GM23248 (cell line): Measurements from ENCODE around the gene SP110. TPM values are rescaled to one million over a fixed set of nuclear protein-coding genes. Genes with fewer than 3 reads are reported as not detected.

Source experiments
- DNase-seq: peaks from one replicate; pipeline ENCODE4 v3.0.0-alpha.2; 2015
- H2AFZ ChIP-seq: fragments of 200-600 bp; sonication (generic); 2 replicates; pipeline ENCODE4 v1.6.1; 2016; ENCODE audit warnings: antibody characterized with exemption
- H3F3A ChIP-seq: fragments of 200-600 bp; sonication (generic); 2 replicates; pipeline ENCODE4 v1.6.1; 2016; ENCODE audit warnings: mild to moderate bottlenecking, antibody characterized with exemption, mixed run types; ENCODE audit not compliant: insufficient read depth
- H3K27ac ChIP-seq: fragments of 200-600 bp; sonication (generic); 2 replicates; pipeline ENCODE4 v1.5.1; 2016; ENCODE audit warnings: mild to moderate bottlenecking
- H3K27me3 ChIP-seq: fragments of 200-600 bp; sonication (generic); replicated peaks from 2 replicates; pipeline ENCODE4 v1.6.1; 2016; ENCODE audit warnings: mild to moderate bottlenecking; ENCODE audit not compliant: insufficient read depth
- H3K36me3 ChIP-seq: fragments of 200-600 bp; sonication (generic); 2 replicates; pipeline ENCODE4 v1.6.1; 2016; ENCODE audit warnings: low read depth, mild to moderate bottlenecking
- H3K4me1 ChIP-seq: fragments of 200-600 bp; sonication (generic); 2 replicates; pipeline ENCODE4 v1.6.1; 2016; ENCODE audit warnings: mild to moderate bottlenecking; ENCODE audit not compliant: insufficient read depth
- H3K4me2 ChIP-seq: fragments of 200-600 bp; sonication (generic); one replicate; pipeline ENCODE4 v1.6.1; 2016; ENCODE audit warnings: mild to moderate bottlenecking; ENCODE audit not compliant: unreplicated experiment
- H3K4me3 ChIP-seq: fragments of 200-600 bp; sonication (generic); 2 replicates; pipeline ENCODE4 v1.5.1; 2016; ENCODE audit warnings: mild to moderate bottlenecking
- H3K79me2 ChIP-seq: fragments of 200-600 bp; sonication (generic); 2 replicates; pipeline ENCODE4 v1.6.1; 2016; ENCODE audit warnings: mild to moderate bottlenecking; ENCODE audit not compliant: insufficient read depth
- H3K9ac ChIP-seq: fragments of 200-600 bp; sonication (generic); 2 replicates; pipeline ENCODE4 v1.6.1; 2016; ENCODE audit warnings: mild to moderate bottlenecking
- H3K9me2 ChIP-seq: fragments of 200-600 bp; sonication (generic); 2 replicates; pipeline ENCODE4 v1.6.1; 2016; ENCODE audit warnings: mixed run types, mild to moderate bottlenecking, moderate library complexity; ENCODE audit not compliant: insufficient read depth
- H3K9me3 ChIP-seq: fragments of 200-600 bp; sonication (generic); one replicate; pipeline ENCODE4 v1.6.1; 2017; ENCODE audit warnings: low read depth
- H4K20me1 ChIP-seq: fragments of 200-600 bp; sonication (generic); 2 replicates; pipeline ENCODE4 v1.6.0; 2016; ENCODE audit not compliant: insufficient read depth
- EZH2 ChIP-seq: fragments of 200-600 bp; sonication (generic); IDR thresholded peaks from 2 replicates; pipeline ENCODE4 v1.6.1; 2018; ENCODE audit warnings: antibody characterized with exemption, mild to moderate bottlenecking; ENCODE audit not compliant: insufficient read depth, poor library complexity, severe bottlenecking
- EZH2phosphoT487 ChIP-seq: fragments of 200-600 bp; sonication (generic); IDR thresholded peaks from 2 replicates; pipeline ENCODE4 v1.6.1; 2018; ENCODE audit warnings: antibody characterized with exemption, moderate library complexity, mild to moderate bottlenecking, low read depth; ENCODE audit not compliant: insufficient read depth
- WGBS, 2 experiments: methylation state at CpG; one replicate each; pipeline ENCODE4 v1.1.6; 2015 to 2017; ENCODE audit warnings: low lambda C conversion rate in 2 of 2, low coverage in 1 of 2; ENCODE audit errors: missing lambda C conversion rate in 2 of 2; 5-methylcytosine and 5-hydroxymethylcytosine counted together
- in situ Hi-C: fragments of 300-500 bp; cut with MboI; formaldehyde crosslinking; loops from 2 replicates; pipeline ENCODE4 v1.15.0; 2020
- polyA plus RNA-seq: library from polyadenylated mRNA; unstranded; fragments of >200 nt; fragmentation: Nextera tagmentation; extraction: Ambion mirVana; gene quantifications from 2 replicates; pipeline ENCODE4 v1.2.1, GENCODE V29; 2016
- total RNA-seq: library from RNA; depleted of rRNA; stranded (reverse); fragments of >200 nt; shearing (Covaris generic); gene quantifications from 2 replicates; pipeline ENCODE4 v1.2.3, GENCODE V29; 2014

The SP110 gene
- total and polyA plus RNA-seq, 2 experiments from 2014 or later: 13.4 to 24.3 TPM

GRCh38 chr2:230135130-230135525, 84.7 kb downstream of the SP110 start:
- Histone ChIP-seq H3K9me3 (no peaks in the 10 kb centered on the region), H3K4me2 (no peak overlapping the region), H3K4me3 (no peak overlapping the region), H3K9ac (no peak overlapping the region), H3K27ac (no peak overlapping the region), H3K9me2 (no peaks in the 10 kb centered on the region), H3K36me3 (no peaks in the 10 kb centered on the region), H3K27me3 (no peaks in the 10 kb centered on the region), H3F3A (0 out of 2 replicates have a peak, but pooled peaks cover 12% of the 10 kb centered on the region), H3K4me1 (no peaks in the 10 kb centered on the region), H2AFZ (no peak overlapping the region), H3K79me2 (no peaks in the 10 kb centered on the region), H4K20me1 (no peaks in the 10 kb centered on the region)
- WGBS, 2 experiments: 71 to 73% methylated on average over 4 of the region's 4 CpGs
- DNase-seq: no peak
- TF ChIP-seq EZH2 (no peak), EZH2phosphoT487 (no peak)
- in situ Hi-C loops: no loop called here

- Histone ChIP-seq H3K27me3 (no peaks in the 10 kb centered on the region), H3K9me2 (no peaks in the 10 kb centered on the region), H3K4me2 (no peak overlapping the region), H3K9ac (no peak overlapping the region), H3F3A (0 out of 2 replicates have a peak, but pooled peaks cover 12% of the 10 kb centered on the region), H3K4me1 (no peaks in the 10 kb centered on the region), H3K79me2 (no peaks in the 10 kb centered on the region), H3K36me3 (no peaks in the 10 kb centered on the region), H3K9me3 (no peaks in the 10 kb centered on the region), H3K27ac (no peak overlapping the region), H4K20me1 (no peaks in the 10 kb centered on the region), H2AFZ (no peak overlapping the region), H3K4me3 (no peak overlapping the region)
- TF ChIP-seq EZH2 (no peak), EZH2phosphoT487 (no peak)
- DNase-seq: peak; percentile 66
- 0 to 4% methylated on average over 1 of the region's 1 CpG for WGBS, 2 experiments
- in situ Hi-C loops: no loop called here
These were observed 85.2 kb downstream of the SP110 start for GRCh38 chr2:230134496-230135129.

GRCh38 chr2:230131366-230131765, 88.4 kb downstream of the SP110 start:
- WGBS, 2 experiments: 85 to 88% methylated on average over 4 of the region's 4 CpGs
- Histone ChIP-seq H3K4me3 (no peak overlapping the region), H3K4me1 (0 out of 2 replicates have a peak, but pooled peaks cover 10% of the 10 kb centered on the region), H3K9ac (no peak overlapping the region), H3K4me2 (no peak overlapping the region), H2AFZ (no peak overlapping the region), H4K20me1 (no peaks in the 10 kb centered on the region), H3K27me3 (no peaks in the 10 kb centered on the region), H3K36me3 (no peaks in the 10 kb centered on the region), H3K27ac (no peak overlapping the region), H3K79me2 (no peaks in the 10 kb centered on the region), H3K9me2 (no peaks in the 10 kb centered on the region), H3K9me3 (no peaks in the 10 kb centered on the region), H3F3A (peaks cover 21% of the 10 kb centered on the region; the same call in 1 of the 2 replicates)
- DNase-seq: no peak
- in situ Hi-C loops: no loop called here
- no peak for TF ChIP-seq EZH2
- no peak for TF ChIP-seq EZH2phosphoT487

GRCh38 chr2:230130668-230131364, 89.0 kb downstream of the SP110 start:
- H3K9ac ChIP-seq: no peak overlapping the region
- WGBS, 2 experiments: 90% methylated on average over 11 of the region's 11 CpGs
- TF ChIP-seq EZH2phosphoT487 (no peak), EZH2 (no peak)

More at GRCh38 chr2:230130668-230131364, 89.0 kb downstream of the SP110 start:
- Histone ChIP-seq H2AFZ (no peak overlapping the region), H3K4me2 (no peak overlapping the region), H3K79me2 (no peaks in the 10 kb centered on the region), H3K9me2 (no peaks in the 10 kb centered on the region), H3K4me3 (no peak overlapping the region), H3K4me1 (0 out of 2 replicates have a peak, but pooled peaks cover 10% of the 10 kb centered on the region), H3K36me3 (no peaks in the 10 kb centered on the region), H4K20me1 (no peaks in the 10 kb centered on the region), H3F3A (peaks cover 21% of the 10 kb centered on the region; the same call in 1 of the 2 replicates), H3K27ac (no peak overlapping the region), H3K27me3 (no peaks in the 10 kb centered on the region), H3K9me3 (no peaks in the 10 kb centered on the region)
- in situ Hi-C loops: no loop called here
- peak; percentile 15 for DNase-seq
